ENCODE results near the gene PNMA6F.

Gene PNMA6F

GRCh38 chrX:153307276-153308178 is 14.0 kb downstream of the PNMA6F start:
- H3K9me3 ChIP-seq, result no peaks in the 10 kb centered on the region
- no peaks in the 10 kb centered on the region for H3K36me3 ChIP-seq
- no peak overlapping the region for H3K4me3 ChIP-seq (ENCODE audit: low read depth, low read length)
- no peaks in the 10 kb centered on the region for H3K27me3 ChIP-seq
- no peak for DNase-seq
- TF ChIP-seq CTCF (IDR thresholded peaks at IDR 0.05; ENCODE audit: low read depth, low read length), result no peak
- no peaks in the 10 kb centered on the region for H3K4me1 ChIP-seq

GRCh38 chrX:153306527-153307115 is 14.9 kb downstream of the PNMA6F start:
- H3K4me3 ChIP-seq (ENCODE audit: low read depth, low read length), result no peak overlapping the region
- no peaks in the 10 kb centered on the region for H3K36me3 ChIP-seq
- H3K27me3 ChIP-seq, result no peaks in the 10 kb centered on the region
- TF ChIP-seq CTCF (IDR thresholded peaks at IDR 0.05; ENCODE audit: low read depth, low read length), result no peak
- H3K9me3 ChIP-seq, result no peaks in the 10 kb centered on the region
- no peaks in the 10 kb centered on the region for H3K4me1 ChIP-seq
- DNase-seq, result no peak

- Histone ChIP-seq H3K4me1 (no peaks in the 10 kb centered on the region), H3K27me3 (no peaks in the 10 kb centered on the region), H3K36me3 (no peaks in the 10 kb centered on the region), H3K9me3 (no peaks in the 10 kb centered on the region), H3K4me3 (ENCODE audit: low read depth, low read length) (no peak overlapping the region)
- no peak for DNase-seq
- TF ChIP-seq CTCF (IDR thresholded peaks at IDR 0.05; ENCODE audit: low read depth, low read length), result no peak
These were observed 15.6 kb downstream of the PNMA6F start for GRCh38 chrX:153305972-153306371.

- no peaks in the 10 kb centered on the region for H3K27me3 ChIP-seq
- no peak overlapping the region for H3K4me3 ChIP-seq (ENCODE audit: low read depth, low read length)
- TF ChIP-seq CTCF (IDR thresholded peaks at IDR 0.05; ENCODE audit: low read depth, low read length), result no peak
- no peaks in the 10 kb centered on the region for H3K36me3 ChIP-seq
- no peak for DNase-seq
- no peaks in the 10 kb centered on the region for H3K9me3 ChIP-seq
- no peaks in the 10 kb centered on the region for H3K4me1 ChIP-seq
These were observed 16.4 kb downstream of the PNMA6F start for GRCh38 chrX:153304988-153305736.

GRCh38 chrX:153303276-153304262 is 18.0 kb downstream of the PNMA6F start:
- Histone ChIP-seq H3K36me3 (no peaks in the 10 kb centered on the region), H3K4me1 (no peaks in the 10 kb centered on the region), H3K9me3 (no peaks in the 10 kb centered on the region), H3K4me3 (ENCODE audit: low read depth, low read length) (no peak overlapping the region), H3K27me3 (no peaks in the 10 kb centered on the region)
- DNase-seq, result no peak
- no peak for TF ChIP-seq CTCF (IDR thresholded peaks at IDR 0.05; ENCODE audit: low read depth, low read length)
